LNCaP clone FGC (cell line): Measurements from ENCODE around the gene TAMALIN.
A peak's percentile ranks its signal among the peaks of the same experiment; 100 is the strongest.

Experiments used
- DNase-seq: peaks from one replicate; pipeline ENCODE4 v3.0.0-alpha.2; 2011; ENCODE audit warnings: low read depth
- H3K4me3 ChIP-seq: 2 replicates; pipeline ENCODE4 v1.5.1; 2011; ENCODE audit warnings: mild to moderate bottlenecking, low read depth, low read length, control low read depth
- CTCF ChIP-seq: IDR thresholded peaks from 2 replicates; pipeline ENCODE4 v1.5.1; 2012; ENCODE audit warnings: mild to moderate bottlenecking; ENCODE audit not compliant: control insufficient read depth, insufficient read depth; ENCODE audit errors: extremely low read depth

TAMALIN gene

DNA sequence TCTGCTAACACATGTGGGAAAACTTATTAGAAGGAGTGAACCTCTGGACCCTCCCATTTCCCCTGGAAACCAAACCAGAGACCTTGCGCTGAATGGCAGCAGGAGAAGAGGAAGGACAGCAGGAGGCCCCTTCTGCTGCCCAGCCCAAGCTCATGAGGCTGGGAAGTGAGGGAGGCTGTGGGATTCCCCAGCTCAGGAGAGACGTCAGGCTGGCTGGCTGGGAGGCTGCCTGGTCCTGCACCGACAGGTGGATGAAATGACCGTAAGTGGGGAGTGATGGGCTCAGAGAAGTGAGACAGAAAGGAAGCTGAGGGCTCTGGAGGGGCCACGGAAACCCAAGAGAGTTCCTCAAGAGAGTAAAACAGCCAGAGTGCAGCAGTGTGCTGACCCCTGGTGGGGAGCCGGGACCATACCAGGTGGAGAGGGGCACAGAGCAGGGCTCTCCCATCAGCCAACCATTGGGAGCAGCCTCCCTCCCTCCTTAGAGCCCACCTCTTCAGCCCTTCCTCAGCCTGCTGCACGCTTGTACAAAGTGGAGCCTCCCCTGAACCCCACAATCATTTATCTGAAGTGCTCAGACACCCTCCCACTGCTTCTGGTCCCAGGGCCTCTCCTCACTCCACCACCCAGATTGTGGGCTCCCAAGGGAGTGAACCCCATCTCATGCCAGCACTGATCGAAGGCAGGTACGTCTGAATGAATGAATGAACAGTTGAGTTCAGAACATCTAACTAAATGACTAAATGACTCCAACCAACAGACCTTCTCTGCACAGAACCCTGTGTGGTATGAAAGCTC, 14.0 kb downstream of the TAMALIN start:
- DNase-seq: no peak
- TF ChIP-seq CTCF: peak; percentile 60
- no peak overlapping the region for H3K4me3 ChIP-seq

GRCh38 chr12:52022841-52023181, 16.1 kb downstream of the TAMALIN start:
- TF ChIP-seq CTCF: no peak
- DNase-seq: no peak
- no peak overlapping the region; the same call in 1 of the 2 replicates for H3K4me3 ChIP-seq

DNA sequence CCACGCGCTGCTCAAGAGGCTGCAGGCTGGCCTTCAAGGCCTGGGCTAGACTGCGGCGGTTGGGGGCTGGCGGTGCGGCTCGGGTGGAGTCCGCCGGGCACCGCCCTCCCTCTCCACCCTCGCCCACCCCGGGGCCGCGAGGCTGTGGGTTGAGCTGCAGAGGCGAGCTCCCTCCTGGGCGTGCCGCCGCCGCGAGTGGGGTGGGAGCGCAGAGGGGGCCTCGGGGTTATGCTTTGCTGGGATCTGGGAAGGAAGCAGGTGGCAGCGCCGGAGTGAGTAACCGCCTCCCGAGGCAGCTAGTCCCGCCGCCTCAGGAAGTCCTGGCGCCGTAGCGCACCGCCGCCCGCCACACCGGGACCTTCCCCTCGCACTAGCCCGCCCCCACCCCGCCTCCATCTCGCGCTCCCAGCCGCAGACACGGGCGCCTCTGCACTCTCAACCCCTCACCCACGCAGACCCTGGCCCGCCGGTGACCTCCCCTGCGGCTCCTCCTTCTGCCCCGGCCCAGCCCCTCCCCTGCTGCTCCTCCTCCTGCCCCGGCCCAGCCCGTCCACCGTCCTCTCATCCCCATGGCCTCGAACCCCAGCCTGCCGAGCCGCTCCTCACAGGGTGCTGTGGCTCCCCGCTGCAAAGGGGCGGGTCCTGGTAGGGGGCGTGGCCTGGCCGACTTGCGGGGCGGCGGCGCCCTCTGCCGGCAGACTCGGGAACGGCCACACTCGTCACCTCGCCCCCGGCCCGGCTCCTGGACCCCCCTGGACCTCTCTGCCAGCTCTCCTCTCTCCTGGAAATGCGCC, 16.6 kb downstream of the TAMALIN start:
- peak; percentile 95 for TF ChIP-seq CTCF
- no peak for DNase-seq
- H3K4me3 ChIP-seq: peak overlapping the region; percentile 51

- peak overlapping the region; percentile 51 for H3K4me3 ChIP-seq
- TF ChIP-seq CTCF: no peak
- DNase-seq: no peak
These were observed 17.4 kb downstream of the TAMALIN start for GRCh38 chr12:52023976-52024688.

- TF ChIP-seq CTCF: no peak
- H3K4me3 ChIP-seq: no peak overlapping the region
- DNase-seq: no peak
These were observed 18.1 kb downstream of the TAMALIN start for GRCh38 chr12:52024845-52025230.

DNA sequence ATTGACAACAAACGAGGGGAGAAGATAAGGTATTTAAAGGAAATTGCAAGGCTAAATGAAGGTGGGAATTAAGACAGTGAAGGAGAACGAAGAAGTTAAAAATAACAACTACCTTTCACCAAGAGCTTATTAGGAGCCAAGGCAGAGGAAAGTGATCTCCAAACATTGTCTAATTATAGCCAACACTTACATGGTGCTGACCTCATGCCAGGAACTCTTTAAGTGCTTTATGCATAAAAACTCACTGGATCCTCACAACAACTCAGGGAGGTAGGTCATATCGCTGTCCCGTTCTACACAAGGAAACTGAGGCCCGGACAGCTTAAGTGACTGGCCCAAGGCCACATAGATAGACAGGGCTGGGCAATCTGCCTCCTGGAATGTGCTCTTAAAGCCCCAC, 19.5 kb downstream of the TAMALIN start:
- no peak overlapping the region for H3K4me3 ChIP-seq
- TF ChIP-seq CTCF: no peak
- no peak for DNase-seq
